Right atrium auricular region (tissue), 2 donors: Measurements from ENCODE around the gene CAMTA1. TPM values are rescaled to one million over a fixed set of nuclear protein-coding genes. Genes with fewer than 3 reads are reported as not detected.

ENCODE experiments used
- DNase-seq: peaks from one replicate; pipeline ENCODE4 v3.0.0-alpha.2; 2019; ENCODE audit warnings: low spot score
- H3K27ac ChIP-seq, 2 donors: fragments of 200-600 bp; sonication (generic); 1 replicate in 1 of 2; 2 replicates in 1 of 2; pipeline ENCODE4 v1.5.1; 2016 to 2019
- H3K27me3 ChIP-seq, 2 donors: fragments of 200-600 bp; sonication (generic); one replicate each; pipeline versions ENCODE4 v1.5.1 to v1.6.0; 2017 to 2019
- H3K36me3 ChIP-seq: fragments of 200-600 bp; sonication (generic); one replicate; pipeline ENCODE4 v1.5.1; 2016
- H3K4me1 ChIP-seq, 2 donors: fragments of 200-600 bp; sonication (generic); one replicate each; pipeline versions ENCODE4 v1.5.1 to v1.6.0; 2017 to 2019
- H3K4me3 ChIP-seq, 2 donors: fragments of 200-600 bp; sonication (generic); 1 replicate in 1 of 2; 2 replicates in 1 of 2; pipeline ENCODE4 v1.5.1; 2017 to 2019; ENCODE audit warnings: mild to moderate bottlenecking in 1 of 2, moderate library complexity in 1 of 2
- H3K9me3 ChIP-seq, 2 donors: fragments of 200-600 bp; sonication (generic); one replicate each; pipeline ENCODE4 v1.5.1; 2019
- total RNA-seq, 2 donors: library from RNA; depleted of rRNA; stranded (reverse); fragments of >200 nt; gene quantifications; one replicate each; pipeline ENCODE4 v1.1.0, GENCODE V29; 2016
- TF ChIP-seq, protein P1 (sequence below), 2 donors: fragments of 200-600 bp; sonication (generic); IDR thresholded peaks; one replicate each; pipeline ENCODE4 v1.5.1; 2019; ENCODE audit warnings: antibody characterized with exemption in 2 of 2

The CAMTA1 gene
- total RNA-seq, 2 donors from 2014 or later: 132 to 190 TPM

DNA sequence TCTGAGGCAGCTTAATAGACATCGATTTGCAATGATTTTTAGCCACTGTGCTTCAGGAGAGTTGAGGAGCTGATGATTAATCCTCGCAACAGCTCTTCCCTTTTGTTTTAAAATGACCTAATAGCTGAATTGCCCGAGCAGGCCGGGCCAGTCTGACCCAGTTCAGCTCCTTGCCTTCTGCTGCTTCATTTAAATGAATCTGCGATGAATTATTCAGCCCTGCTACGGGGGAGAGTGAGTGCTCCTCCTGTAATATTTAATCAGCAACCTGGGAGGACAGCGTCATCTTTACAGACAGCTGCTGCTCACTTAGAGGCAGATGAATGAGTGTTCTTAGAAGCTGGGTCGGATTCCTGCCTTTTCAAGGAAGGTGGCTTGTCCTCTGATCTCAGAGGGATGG, 325.1 kb downstream of the CAMTA1 start:
- Histone ChIP-seq H3K9me3 (no peaks in the 10 kb centered on the region), H3K4me3 (no peak overlapping the region), H3K4me1 (no peaks in the 10 kb centered on the region), H3K36me3 (no peaks in the 10 kb centered on the region), H3K27ac (no peak overlapping the region), H3K27me3 (no peaks in the 10 kb centered on the region)
- DNase-seq: no peak
- TF ChIP-seq, protein P1, sequence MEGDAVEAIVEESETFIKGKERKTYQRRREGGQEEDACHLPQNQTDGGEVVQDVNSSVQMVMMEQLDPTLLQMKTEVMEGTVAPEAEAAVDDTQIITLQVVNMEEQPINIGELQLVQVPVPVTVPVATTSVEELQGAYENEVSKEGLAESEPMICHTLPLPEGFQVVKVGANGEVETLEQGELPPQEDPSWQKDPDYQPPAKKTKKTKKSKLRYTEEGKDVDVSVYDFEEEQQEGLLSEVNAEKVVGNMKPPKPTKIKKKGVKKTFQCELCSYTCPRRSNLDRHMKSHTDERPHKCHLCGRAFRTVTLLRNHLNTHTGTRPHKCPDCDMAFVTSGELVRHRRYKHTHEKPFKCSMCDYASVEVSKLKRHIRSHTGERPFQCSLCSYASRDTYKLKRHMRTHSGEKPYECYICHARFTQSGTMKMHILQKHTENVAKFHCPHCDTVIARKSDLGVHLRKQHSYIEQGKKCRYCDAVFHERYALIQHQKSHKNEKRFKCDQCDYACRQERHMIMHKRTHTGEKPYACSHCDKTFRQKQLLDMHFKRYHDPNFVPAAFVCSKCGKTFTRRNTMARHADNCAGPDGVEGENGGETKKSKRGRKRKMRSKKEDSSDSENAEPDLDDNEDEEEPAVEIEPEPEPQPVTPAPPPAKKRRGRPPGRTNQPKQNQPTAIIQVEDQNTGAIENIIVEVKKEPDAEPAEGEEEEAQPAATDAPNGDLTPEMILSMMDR (IDR thresholded peaks at IDR 0.05): no peak

- TF ChIP-seq, protein P1 (IDR thresholded peaks at IDR 0.05): no peak
- Histone ChIP-seq H3K4me1 (no peaks in the 10 kb centered on the region), H3K27me3 (no peaks in the 10 kb centered on the region), H3K27ac (no peak overlapping the region), H3K4me3 (no peak overlapping the region), H3K36me3 (no peaks in the 10 kb centered on the region), H3K9me3 (no peaks in the 10 kb centered on the region)
- no peak for DNase-seq
Observed at GRCh38 chr1:7111853-7112252, 326.6 kb downstream of the CAMTA1 start.

DNA sequence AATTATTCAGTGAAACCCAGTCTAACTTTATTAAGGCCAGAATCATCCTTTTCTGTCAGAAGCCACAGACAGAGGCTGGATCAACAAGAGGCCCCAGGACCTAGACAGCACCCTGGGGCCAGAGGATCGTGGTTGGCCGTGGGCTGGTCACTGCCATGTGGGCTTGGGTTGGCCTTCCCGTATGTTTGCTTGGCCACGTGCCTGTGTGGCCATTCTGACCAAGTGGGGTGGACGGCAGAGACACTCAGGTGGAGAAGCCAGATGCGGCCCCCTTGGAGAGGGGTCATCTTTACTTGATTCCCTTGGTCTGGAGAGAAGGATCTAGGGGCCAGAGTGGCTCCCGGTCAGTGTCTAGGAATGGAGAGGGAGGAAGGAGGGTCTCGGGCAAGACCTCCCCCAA, 327.9 kb downstream of the CAMTA1 start:
- Histone ChIP-seq H3K36me3 (no peaks in the 10 kb centered on the region), H3K27ac (no peak overlapping the region), H3K9me3 (no peaks in the 10 kb centered on the region), H3K4me3 (no peak overlapping the region), H3K4me1 (no peaks in the 10 kb centered on the region), H3K27me3 (no peaks in the 10 kb centered on the region)
- TF ChIP-seq, protein P1 (IDR thresholded peaks at IDR 0.05): no peak
- DNase-seq: no peak

GRCh38 chr1:7113822-7114221, 328.6 kb downstream of the CAMTA1 start:
- Histone ChIP-seq H3K4me1 (no peaks in the 10 kb centered on the region), H3K27me3 (no peaks in the 10 kb centered on the region), H3K27ac (no peak overlapping the region), H3K9me3 (no peaks in the 10 kb centered on the region), H3K36me3 (no peaks in the 10 kb centered on the region), H3K4me3 (no peak overlapping the region)
- DNase-seq: no peak
- TF ChIP-seq, protein P1 (IDR thresholded peaks at IDR 0.05): no peak

GRCh38 chr1:7116001-7116400, 330.7 kb downstream of the CAMTA1 start:
- H3K4me3 ChIP-seq: no peak overlapping the region
- H3K27ac ChIP-seq: no peak overlapping the region
- no peaks in the 10 kb centered on the region for H3K9me3 ChIP-seq
- TF ChIP-seq, protein P1 (IDR thresholded peaks at IDR 0.05): no peak
- DNase-seq: no peak
- H3K36me3 ChIP-seq: no peaks in the 10 kb centered on the region
- peaks cover 0 to 1% of the 10 kb centered on the region in 2 donors for H3K4me1 ChIP-seq
- H3K27me3 ChIP-seq: no peaks in the 10 kb centered on the region
